NCI-H2171 (cell line): ENCODE data around the gene WAS.
"Not testable (repeated sequence)": the region's sequence is repeated elsewhere in the genome, so short reads cannot be mapped to it uniquely, and the experiment has no call there.

ENCODE experiments used
- DNase-seq: peaks from one replicate; lab custom pipeline; 2025; lab: John Stamatoyannopoulos, UW

Gene WAS

DNA sequence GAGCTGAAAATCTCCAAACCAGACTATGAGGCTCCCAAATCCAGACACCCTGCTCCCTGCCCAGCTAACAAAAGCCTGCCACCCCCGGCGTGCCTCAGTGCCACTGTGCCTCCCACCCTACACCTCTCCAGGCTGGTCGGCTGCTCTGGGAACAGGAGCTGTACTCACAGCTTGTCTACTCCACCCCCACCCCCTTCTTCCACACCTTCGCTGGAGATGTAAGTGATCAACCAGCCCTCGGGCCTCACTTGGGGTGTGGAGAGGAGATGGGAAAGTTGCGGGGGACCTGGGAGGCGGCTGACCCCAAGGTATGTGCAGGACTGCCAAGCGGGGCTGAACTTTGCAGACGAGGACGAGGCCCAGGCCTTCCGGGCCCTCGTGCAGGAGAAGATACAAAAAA lies 1.8 kb downstream of the WAS start:
- DNase-seq, result no peak

DNA sequence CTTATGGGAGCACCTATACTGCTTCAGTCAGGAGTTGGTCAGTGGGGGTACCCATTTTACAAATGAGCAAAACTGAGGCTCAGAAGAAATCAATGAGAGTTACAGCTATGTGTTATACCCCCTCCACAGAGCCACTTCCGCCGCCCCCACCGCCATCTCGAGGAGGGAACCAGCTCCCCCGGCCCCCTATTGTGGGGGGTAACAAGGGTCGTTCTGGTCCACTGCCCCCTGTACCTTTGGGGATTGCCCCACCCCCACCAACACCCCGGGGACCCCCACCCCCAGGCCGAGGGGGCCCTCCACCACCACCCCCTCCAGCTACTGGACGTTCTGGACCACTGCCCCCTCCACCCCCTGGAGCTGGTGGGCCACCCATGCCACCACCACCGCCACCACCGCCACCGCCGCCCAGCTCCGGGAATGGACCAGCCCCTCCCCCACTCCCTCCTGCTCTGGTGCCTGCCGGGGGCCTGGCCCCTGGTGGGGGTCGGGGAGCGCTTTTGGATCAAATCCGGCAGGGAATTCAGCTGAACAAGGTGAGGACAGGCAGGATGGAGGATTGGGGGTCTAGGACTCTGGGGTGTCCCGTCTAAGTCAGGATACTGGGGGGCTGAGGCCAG lies 5.0 kb downstream of the WAS start:
- no peak for DNase-seq

DNA sequence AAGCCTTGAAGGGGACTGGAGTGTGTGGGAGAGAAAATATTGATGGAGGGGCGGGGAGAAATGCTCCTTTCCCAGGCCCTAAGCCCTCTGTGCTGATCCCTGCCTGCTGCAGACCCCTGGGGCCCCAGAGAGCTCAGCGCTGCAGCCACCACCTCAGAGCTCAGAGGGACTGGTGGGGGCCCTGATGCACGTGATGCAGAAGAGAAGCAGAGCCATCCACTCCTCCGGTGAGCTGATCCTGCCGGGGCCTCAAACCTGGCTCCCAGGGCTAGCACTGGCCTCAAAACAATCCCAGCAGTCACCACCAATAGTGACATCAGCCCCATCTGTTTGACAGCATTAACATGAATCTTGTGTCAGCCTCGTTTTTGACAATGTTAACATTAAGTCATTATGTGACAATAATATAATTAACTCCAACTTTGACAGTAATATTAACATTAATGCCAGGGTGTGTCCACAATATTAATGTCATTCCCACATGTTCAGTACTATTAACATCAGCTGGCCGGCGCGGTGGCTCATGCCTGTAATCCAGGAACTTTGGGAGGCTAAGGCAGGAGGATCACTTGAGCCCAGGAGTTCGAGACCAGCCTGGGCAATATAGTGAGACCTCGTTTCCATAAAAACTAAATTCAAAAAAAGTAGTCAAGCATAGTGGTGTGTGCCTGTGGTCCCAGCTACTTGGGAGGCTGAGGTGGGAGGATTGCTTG lies 5.8 kb downstream of the WAS start:
- DNase-seq, result no peak

DNA sequence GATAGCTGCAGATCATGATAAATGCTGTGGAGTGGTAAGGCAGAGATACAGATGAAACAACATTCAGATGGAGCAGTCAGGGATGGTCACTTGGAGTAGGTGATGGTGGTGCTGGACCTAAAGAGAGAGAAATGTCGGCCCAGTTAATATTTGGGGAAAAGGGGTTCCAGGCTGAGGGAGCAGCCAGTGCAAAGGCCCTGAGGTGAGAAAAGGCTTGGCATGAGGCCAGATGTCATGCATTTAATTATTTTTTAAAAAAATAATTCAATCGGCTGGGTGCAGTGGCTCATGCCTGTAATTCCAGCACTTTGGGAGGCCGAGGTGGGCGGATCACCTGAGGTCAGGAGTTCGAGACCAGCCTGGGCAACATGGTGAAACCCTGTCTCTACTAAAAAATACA lies 8.1 kb downstream of the WAS start:
- DNase-seq, result not testable (repeated sequence)

DNA sequence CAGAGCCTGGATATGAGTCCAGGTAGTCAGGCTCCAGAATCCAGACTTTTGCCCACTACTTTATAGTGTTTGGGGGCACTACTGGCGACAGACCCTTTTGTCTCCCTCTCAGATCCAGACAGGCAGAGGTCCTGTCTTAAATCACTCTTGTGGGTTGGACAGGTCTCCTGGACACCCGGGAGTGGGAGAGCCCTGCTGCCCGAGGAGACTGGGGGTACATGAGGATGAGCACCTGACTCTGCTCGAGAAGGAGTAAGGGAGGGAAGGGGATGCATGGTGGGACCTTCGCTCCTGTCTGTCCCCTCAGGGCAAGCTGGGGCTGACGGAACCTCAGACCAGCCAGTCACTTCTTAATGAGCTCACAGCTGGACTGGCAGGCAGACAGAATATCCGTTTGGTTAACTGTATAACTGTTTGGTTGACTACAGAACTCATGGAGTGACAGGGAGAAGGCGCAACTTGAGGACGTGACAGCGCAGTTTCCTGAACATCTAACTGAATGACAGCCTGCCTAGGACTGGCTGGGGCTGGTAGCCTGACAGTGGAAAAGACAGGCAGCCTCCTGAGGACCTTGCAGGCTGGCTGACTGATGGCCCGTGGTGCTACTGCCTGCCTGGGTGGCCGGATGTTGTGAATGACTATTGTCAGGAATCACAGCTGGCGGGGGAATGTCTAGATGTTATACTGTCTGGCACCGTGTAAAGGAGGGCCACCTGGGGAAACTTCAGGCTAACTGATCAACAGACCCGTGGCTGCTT lies 11.4 kb downstream of the WAS start:
- no peak for DNase-seq

DNA sequence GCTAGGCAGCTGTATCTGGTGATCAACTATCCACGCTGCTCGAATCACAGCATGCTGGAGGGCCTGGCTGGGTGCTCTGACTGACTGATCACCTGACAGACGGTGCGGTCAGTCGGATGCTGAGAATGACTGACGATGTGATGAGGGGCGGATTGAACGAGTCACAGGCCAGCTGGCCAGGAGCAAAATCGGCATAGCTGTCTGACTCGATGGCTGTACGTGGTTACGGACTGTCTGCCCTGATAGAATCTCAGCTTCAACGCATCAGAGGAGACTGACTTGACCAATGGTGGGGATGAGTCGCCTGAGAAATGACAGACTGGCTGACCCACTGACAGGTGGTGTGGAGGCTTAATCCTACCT lies 11.9 kb downstream of the WAS start:
- DNase-seq, result no peak

DNA sequence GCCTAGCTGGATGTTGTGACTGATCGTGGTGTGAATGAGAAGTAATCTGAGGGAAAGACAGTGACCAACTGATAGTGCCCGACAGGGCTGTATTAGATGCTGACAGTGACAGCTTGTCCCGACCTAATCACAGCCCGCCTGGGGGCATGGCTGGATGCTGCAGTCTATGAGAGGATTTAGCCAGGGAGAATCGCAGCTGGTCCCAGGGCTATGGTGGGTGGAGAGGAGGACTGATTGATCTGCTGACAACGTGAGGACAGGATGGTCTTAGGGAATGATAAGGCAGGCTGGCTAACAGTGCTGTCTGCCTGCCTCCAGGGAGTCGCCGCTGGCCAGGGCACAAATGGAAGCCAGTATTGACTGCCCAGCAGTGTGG lies 12.3 kb downstream of the WAS start:
- DNase-seq, result no peak

DNA sequence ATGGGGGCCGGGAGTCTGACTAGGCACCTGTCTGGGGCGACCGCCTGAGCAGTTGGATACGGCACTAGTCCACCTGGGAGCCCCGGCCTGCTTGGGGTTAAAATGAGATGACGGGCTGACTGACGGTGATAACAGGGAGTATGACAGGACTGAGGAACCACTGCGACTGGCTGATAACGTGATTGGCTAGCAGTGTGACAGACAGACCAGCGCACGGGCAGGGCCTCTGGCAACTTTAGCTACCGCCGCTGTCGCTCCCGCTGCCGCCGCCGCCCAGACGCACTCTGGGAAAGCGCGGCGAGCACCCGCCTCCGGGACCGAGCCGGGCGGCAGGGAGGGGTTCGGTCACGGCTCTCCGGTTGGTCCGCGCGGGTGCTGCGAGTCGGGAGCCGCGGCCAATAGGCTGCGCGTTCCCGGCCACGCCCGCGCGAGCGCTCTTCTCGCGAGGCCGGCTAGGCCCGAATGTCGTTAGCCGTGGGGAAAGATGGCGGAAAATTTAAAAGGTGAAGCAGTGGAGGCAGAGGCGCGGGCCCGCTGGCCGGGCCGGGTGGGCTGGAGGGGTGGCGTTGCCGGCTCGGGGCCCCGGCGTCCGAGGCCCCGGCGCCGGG lies 12.8 kb downstream of the WAS start, which contains the start of gene SUV39H1:
Gene SUV39H1 (plus strand): TSS at position 434 of the 608 bp plus-strand sequence. CDS start 51 bp downstream, at position 485.
- DNase-seq, result peak; percentile 76

DNA sequence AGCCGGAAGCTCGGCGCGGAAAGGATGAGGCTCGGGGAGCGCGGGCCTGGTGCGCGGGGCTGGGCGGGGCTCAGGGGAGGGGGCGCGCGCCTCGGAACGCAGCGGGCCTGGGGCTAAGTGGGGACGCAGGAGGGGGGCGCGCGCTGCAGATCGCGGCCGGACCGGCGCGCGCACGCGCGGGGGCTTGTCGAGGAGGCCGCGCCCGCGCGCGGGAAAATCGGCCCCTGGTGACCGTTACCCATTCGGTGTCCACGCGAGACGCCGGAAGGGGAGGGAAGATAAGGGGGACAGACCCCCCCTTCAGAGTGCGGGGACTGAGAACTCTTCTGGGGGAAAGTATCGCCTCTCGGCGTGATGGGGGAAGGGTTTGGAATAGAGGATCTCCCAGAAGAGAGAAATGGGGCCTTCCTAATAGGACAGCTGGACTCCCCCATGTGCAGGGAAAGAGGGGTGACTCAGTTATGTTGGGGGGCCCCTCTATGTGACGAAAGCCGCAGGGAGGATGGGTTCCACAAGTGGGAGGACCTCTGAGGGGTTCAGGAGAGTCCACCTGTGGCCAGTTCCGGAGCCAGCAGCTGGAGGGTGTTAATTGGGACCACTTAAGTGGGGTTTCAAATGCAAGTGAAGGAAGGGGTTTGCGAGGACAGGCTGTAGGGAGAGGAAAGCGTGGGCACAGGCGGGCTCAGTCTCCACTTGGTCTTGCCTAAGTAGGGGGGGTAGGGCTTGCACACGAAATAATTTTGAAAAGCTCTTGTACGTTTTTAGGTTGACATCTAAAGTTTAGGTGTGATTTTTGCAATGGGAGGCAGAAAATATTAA lies 13.5 kb downstream of the WAS start:
- DNase-seq, result peak; percentile 37

DNA sequence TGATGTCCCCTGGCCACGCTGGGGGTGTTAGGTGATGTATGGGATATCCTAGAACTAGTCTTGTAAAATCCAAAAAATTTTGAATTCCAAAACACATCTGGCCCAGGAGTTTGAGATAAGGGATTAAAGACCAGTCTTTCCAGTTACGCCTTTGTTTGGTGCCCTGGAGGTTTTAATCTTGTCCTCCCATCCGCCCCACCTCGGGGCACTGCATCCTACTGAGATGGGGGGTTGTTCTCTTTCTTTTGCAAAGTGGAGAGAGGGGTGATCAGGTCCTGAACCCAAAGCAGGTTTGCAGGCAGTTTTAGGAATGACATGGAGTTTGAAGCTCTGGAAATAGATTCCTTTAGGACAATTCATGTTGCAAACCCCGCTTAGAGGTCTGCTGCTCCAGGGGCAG lies 14.7 kb downstream of the WAS start:
- DNase-seq, result no peak

DNA sequence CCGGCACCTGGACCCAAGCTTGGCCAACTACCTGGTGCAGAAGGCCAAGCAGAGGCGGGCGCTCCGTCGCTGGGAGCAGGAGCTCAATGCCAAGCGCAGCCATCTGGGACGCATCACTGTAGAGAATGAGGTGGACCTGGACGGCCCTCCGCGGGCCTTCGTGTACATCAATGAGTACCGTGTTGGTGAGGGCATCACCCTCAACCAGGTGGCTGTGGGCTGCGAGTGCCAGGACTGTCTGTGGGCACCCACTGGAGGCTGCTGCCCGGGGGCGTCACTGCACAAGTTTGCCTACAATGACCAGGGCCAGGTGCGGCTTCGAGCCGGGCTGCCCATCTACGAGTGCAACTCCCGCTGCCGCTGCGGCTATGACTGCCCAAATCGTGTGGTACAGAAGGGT lies 16.6 kb downstream of the WAS start:
- DNase-seq, result no peak

DNA sequence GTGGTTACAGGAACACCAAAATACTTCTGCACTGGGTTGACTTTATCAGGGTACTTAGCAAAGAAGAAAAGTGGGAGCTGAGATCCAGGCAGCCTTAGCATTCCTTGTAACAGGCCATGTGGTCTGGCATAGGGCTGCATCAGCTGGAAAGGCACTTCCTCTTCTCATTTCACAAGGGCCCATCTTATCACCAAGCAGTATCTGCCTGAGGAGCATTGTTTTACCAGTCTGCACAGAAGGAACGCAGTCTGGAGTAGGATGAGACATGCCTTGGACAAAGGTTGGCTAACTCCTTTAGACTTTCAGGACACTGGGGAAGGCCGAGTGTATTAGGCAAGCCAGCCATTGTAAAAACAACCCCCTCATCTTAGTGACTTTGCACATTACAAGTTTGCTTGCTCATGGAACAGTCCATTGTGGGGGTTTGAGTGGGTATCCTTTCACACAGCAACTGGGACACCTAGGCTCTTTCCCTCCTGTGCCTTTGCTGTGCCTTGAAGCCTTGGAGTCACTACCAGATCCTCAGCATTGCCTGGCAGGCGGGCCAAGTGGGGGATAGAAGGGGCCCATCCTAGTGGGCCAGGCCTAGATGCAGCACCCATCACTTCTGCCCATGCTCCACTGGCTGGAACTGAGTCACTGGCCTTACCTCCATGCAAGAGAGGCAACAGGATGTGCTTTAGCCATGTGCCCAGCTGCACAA lies 17.5 kb downstream of the WAS start:
- no peak for DNase-seq

DNA sequence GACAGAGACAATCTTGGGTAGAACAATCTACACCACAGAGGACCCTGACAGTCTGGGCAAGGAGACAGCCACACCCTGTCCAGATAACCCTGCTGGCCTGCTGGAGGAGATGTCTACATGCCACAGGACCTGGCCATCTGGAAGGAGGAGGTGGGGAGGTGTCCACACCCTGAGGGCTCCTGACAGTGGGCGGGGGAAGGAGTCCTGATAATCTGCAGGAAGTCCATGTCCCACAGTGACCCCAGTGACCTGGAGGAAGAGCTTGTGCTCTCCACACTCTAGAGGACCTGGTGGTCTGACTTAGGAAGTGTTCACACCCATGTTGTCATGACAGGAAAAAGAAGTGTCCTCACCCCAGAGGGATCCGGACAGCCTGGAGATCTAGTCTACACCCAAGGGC lies 18.4 kb downstream of the WAS start:
- DNase-seq, result no peak

DNA sequence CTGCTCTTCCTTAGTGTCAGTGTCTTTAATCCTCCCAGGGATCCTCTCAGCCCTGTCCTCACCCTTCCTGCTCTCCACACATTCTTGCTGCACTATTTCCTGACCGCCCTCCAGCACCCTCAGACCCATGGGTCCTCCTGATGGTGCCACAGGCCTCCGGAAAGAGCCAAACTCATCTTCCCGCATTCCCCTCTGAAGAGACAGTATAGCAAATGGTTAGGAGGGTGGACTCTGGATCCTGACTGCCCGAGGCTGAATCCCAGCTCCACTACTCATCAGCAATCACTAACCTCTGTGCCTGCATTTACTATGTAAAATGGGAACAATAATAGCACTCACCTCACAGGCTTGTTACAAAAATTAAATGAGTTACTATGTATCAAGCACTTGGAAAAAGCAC lies 19.1 kb downstream of the WAS start:
- DNase-seq, result no peak

DNA sequence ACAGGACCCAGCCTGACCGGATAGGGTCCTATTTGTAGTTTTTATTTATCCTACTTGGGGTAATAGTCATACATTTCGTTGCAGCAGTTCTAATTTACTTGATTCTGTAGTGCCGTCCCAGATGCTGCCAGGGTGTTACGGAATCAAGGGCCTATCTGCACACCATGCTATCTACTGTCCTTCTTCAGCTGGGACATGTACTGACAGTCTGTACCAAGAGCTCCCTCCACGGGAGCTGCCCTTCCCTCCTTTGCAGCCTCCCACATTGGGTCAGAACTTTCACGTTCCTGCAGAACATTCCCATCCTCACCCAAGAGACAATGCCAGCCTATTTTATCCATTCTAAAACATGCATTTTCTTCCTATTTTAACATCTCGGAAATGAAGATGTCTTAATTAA lies 19.6 kb downstream of the WAS start:
- no peak for DNase-seq

DNA sequence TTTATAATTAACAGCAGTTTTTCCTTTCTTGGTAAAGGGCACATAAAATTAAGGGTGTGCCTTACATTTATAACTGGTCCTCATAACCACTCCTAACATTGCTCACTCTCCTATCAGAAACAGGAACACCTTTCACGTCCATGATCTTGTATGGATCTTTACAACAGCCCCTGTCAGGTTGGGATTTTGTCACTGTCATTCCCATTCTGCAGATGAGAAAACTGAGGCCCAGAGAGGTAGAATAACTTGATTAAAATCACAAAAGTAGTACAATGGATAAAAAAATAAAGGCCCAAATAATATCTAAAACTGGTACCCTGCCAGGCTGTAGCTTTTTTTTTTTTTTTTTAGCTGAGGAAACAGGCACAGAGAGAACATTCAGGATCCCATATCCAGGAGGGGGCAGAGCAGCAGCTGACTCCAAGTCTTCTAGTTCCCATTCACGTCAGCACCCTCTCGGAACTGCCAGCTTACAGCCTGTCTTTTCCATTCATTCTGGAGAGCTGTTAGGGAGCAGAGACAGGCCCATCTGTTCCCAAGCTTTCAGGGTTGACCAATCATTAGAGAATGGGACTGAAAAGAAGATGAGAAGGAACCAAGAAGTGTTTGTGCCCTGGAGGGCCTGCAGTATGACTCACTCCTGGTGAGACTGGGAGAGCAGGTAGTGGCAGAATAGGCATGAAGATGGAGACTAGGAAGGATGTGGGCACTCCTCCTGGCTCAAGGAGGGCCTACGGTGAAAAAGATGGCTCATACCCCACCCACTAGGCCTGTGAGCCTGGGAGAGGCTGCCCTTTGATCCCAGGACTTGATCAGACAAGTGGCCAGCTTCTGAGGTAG lies 20.3 kb downstream of the WAS start:
- no peak for DNase-seq

DNA sequence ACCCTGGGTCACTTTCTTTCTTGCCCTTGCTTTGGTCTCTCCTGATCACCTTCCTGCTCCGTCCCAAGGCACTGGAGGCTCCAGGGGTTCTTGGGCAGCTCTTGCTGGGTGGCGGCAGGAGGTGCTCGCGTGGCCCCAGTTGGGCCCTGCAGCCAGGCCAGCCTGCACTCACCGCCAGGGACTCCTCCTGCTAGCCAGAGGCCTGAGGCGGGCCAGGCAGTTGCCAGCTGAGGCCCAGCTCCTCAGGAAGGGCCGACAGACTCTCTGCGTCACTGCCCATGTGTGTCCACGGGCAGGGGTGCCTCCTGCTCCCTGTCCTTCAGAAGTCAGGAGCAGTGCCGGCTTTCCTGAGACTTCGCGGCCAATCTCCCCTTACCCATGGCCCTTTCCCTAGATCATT lies 22.3 kb downstream of the WAS start:
- no peak for DNase-seq

DNA sequence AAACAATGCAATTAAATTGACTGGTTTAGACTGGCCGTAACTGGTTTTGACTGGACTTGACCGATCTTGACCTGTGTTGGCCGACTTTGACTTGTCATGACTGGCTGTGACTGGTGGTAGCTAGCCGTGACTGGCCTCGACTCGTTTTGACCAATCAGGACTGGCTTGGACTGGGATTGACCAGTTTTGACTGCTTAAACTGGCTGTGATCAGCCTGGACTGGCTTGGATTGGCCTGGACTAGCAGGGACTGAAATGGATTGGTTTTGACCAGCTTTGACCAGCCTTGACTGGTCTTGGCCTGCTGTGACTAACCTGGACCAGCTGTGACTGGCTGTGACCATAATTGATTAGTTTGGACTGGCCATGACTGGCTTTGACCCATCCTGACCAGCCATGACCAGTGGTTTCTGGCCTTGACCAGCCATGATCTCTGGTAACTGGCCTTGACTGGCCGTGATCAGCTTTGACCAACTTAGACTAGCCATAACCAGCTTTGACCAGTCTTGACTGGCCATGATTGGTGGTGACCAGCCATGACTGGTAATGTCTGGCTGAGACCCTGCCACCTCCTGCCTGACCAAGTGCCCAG lies 26.0 kb downstream of the WAS start:
- DNase-seq, result no peak

DNA sequence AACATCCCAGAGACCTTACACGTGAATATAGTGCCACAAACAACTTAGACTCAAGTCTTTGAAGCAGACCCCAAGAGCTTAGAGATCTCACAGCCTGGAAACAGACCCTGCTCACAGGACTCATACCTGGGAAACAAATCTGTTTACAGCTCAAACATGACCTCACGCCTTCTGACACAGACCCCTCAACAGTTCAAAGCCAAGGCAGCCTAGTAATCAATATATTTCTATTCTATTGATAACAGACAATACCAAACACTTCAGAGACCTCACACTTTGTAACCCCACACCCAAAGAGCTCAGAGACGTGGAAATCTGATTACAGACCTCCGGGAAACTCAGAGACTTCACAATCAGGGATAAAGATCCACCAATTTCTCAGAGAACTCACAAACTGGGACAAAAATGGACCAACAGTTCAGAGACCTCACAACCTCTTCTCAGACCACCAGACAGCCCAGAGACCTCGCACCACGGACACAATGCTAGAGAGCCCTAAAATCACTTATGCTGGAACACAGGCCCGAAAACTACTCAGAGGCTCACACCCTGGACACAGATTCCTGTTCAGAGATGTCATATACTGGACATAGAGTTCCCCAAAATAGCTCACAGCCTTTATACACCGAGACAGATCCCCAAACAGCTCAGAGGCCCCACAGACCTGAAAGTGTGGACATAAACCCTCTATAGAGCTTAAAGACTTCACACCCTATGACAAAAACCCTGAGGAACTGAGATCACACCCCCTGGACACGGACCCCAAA lies 27.7 kb downstream of the WAS start:
- no peak for DNase-seq
